SK-N-SH (cell line): ENCODE data around the gene IL4. TPM values are rescaled to one million over a fixed set of nuclear protein-coding genes. Genes with fewer than 3 reads are reported as not detected.

ENCODE experiments used
- CTCF ChIA-PET: fragments of 300-600, 350-600 bp; formaldehyde crosslinking; extraction: SDS; loops from one replicate; lab custom pipeline; 2021; lab: Yijun Ruan, JAX
- POLR2A ChIA-PET: fragments of 350-600 bp; sonication (Branson Sonifier 250); formaldehyde crosslinking; extraction: SDS; loops from one replicate; lab custom pipeline; 2020; ENCODE audit warnings: antibody characterized with exemption, inconsistent platforms; lab: Yijun Ruan, JAX
- DNase-seq: peaks from one replicate; pipeline ENCODE4 v3.0.0; 2012
- H2AFZ ChIP-seq: fragments of 200-600 bp; sonication (generic); 2 replicates; pipeline ENCODE4 v1.8.1; 2016; ENCODE audit warnings: antibody characterized with exemption, mild to moderate bottlenecking, low read depth
- H3F3A ChIP-seq: fragments of 200-600 bp; sonication (generic); replicated peaks from 2 replicates; pipeline ENCODE3; 2016; ENCODE audit warnings: antibody characterized with exemption, mild to moderate bottlenecking; ENCODE audit not compliant: insufficient read depth
- H3K27ac ChIP-seq, 2 experiments: fragments of 200-500 bp in 1 of 2; fragments of 200-600 bp in 1 of 2; sonication (Bioruptor generic) in 1 of 2; sonication (generic), shearing (Covaris generic) in 1 of 2; 2 replicates each; pipeline versions ENCODE4 v1.5.1 to v1.6.1; 2014 to 2016; ENCODE audit warnings: low read depth in 2 of 2, inconsistent platforms in 1 of 2, low read length in 1 of 2, mild to moderate bottlenecking in 1 of 2, mixed read lengths in 1 of 2
- H3K27me3 ChIP-seq: fragments of 200-600 bp; sonication (generic), shearing (Covaris generic); 2 replicates; pipeline ENCODE4 v1.6.1; 2016; ENCODE audit warnings: mixed run types; ENCODE audit not compliant: insufficient read depth
- H3K36me3 ChIP-seq, 2 experiments: fragments of 200-500 bp in 1 of 2; fragments of 200-600 bp in 1 of 2; sonication (Bioruptor generic) in 1 of 2; sonication (generic) in 1 of 2; replicated peaks in 1 of 2; 2 replicates each; pipeline versions ENCODE3 to v1.5.1; 2014 to 2016; ENCODE audit warnings: low read length in 1 of 2, mild to moderate bottlenecking in 1 of 2; ENCODE audit not compliant: insufficient read depth in 2 of 2, control insufficient read depth in 1 of 2
- H3K4me1 ChIP-seq, 2 experiments: fragments of 200-500 bp in 1 of 2; fragments of 200-600 bp in 1 of 2; sonication (Bioruptor generic) in 1 of 2; sonication (generic), shearing (Covaris generic) in 1 of 2; 2 replicates each; pipeline versions ENCODE4 v1.5.1 to v1.6.1; 2014 to 2016; ENCODE audit warnings: low read depth in 1 of 2, low read length in 1 of 2, mixed run types in 1 of 2; ENCODE audit not compliant: insufficient read depth in 2 of 2, control insufficient read depth in 1 of 2
- H3K4me2 ChIP-seq: fragments of 200-600 bp; sonication (generic), shearing (Covaris generic); 2 replicates; pipeline ENCODE4 v1.6.1; 2017; ENCODE audit warnings: mixed run types
- H3K4me3 ChIP-seq, 2 experiments: fragments of 200-500 bp in 1 of 2; fragments of 200-600 bp in 1 of 2; sonication (Bioruptor generic) in 1 of 2; sonication (generic), shearing (Covaris generic) in 1 of 2; 2 replicates each; pipeline versions ENCODE4 v1.5.1 to v1.8.1; 2014 to 2016; ENCODE audit warnings: low read depth in 2 of 2, inconsistent platforms in 1 of 2, low read length in 1 of 2, mild to moderate bottlenecking in 1 of 2, mixed read lengths in 1 of 2, moderate library complexity in 1 of 2
- H3K79me2 ChIP-seq: fragments of 200-600 bp; sonication (generic); 2 replicates; pipeline ENCODE4 v1.8.1; 2017; ENCODE audit warnings: mild to moderate bottlenecking; ENCODE audit not compliant: insufficient read depth
- H3K9ac ChIP-seq: fragments of 200-600 bp; sonication (generic); 2 replicates; pipeline ENCODE4 v1.6.1; 2017; ENCODE audit warnings: mixed run types
- H3K9me2 ChIP-seq: fragments of 200-600 bp; sonication (generic); 2 replicates; pipeline ENCODE4 v1.6.1; 2017; ENCODE audit warnings: mixed run types
- H3K9me3 ChIP-seq: fragments of 200-600 bp; sonication (generic); 2 replicates; pipeline ENCODE4 v1.6.1; 2017; ENCODE audit warnings: mixed run types, mild to moderate bottlenecking, moderate library complexity
- H4K20me1 ChIP-seq: fragments of 200-600 bp; sonication (generic); 2 replicates; pipeline ENCODE4 v1.6.1; 2017; ENCODE audit warnings: mild to moderate bottlenecking, mixed run types; ENCODE audit not compliant: insufficient read depth
- CHD2 ChIP-seq: fragments of 150-350 bp; IDR thresholded peaks from 2 replicates; pipeline ENCODE4 v1.6.1; 2018; ENCODE audit warnings: low read length; ENCODE audit not compliant: partially characterized antibody
- ELF1 ChIP-seq: IDR thresholded peaks from 2 replicates; pipeline ENCODE4 v1.4.0; 2012
- FOSL2 ChIP-seq: IDR thresholded peaks from 2 replicates; pipeline ENCODE4 v1.4.0; 2012; ENCODE audit warnings: low read depth, mild to moderate bottlenecking, moderate library complexity, borderline replicate concordance
- FOXM1 ChIP-seq: IDR thresholded peaks from 2 replicates; pipeline ENCODE4 v1.4.0; 2012; ENCODE audit warnings: low read depth, mild to moderate bottlenecking
- GATA2 ChIP-seq: sonication (generic); formaldehyde crosslinking; IDR thresholded peaks from 2 replicates; pipeline ENCODE4 v1.5.0; 2020; ENCODE audit warnings: mild to moderate bottlenecking, missing genetic modification reagents
- JUND ChIP-seq: IDR thresholded peaks from 2 replicates; pipeline ENCODE4 v1.4.0; 2012
- MAX ChIP-seq: IDR thresholded peaks from 2 replicates; pipeline ENCODE4 v1.4.0; 2012; ENCODE audit warnings: low read depth
- NFIC ChIP-seq: IDR thresholded peaks from 2 replicates; pipeline ENCODE4 v1.4.0; 2012; ENCODE audit warnings: borderline replicate concordance
- NRF1 ChIP-seq: IDR thresholded peaks from 2 replicates; pipeline ENCODE4 v1.6.1; 2012; ENCODE audit warnings: low read depth, mild to moderate bottlenecking, low read length
- RAD21 ChIP-seq: IDR thresholded peaks from 2 replicates; pipeline ENCODE4 v1.6.1; 2012; ENCODE audit warnings: mild to moderate bottlenecking, low read length
- RCOR1 ChIP-seq: fragments of 150-350 bp; IDR thresholded peaks from 2 replicates; pipeline ENCODE4 v1.6.1; 2017; ENCODE audit warnings: antibody characterized with exemption, low read length
- REST ChIP-seq: IDR thresholded peaks from 2 replicates; pipeline ENCODE4 v1.6.1; 2012; ENCODE audit warnings: mild to moderate bottlenecking, low read depth, low read length, moderate library complexity
- RFX5 ChIP-seq: IDR thresholded peaks from 2 replicates; pipeline ENCODE4 v1.6.1; 2012; ENCODE audit warnings: mild to moderate bottlenecking, improper control_type of control experiment, low read length
- RXRA ChIP-seq: IDR thresholded peaks from 2 replicates; pipeline ENCODE4 v1.4.0; 2012; ENCODE audit warnings: low read depth, mild to moderate bottlenecking, borderline replicate concordance
- SIN3A ChIP-seq: IDR thresholded peaks from 2 replicates; pipeline ENCODE4 v1.6.1; 2012; ENCODE audit warnings: low read depth, mild to moderate bottlenecking, low read length, moderate library complexity, borderline replicate concordance
- SMC3 ChIP-seq: IDR thresholded peaks from 2 replicates; pipeline ENCODE4 v1.6.1; 2012; ENCODE audit warnings: low read depth, low read length, improper control_type of control experiment
- TAF1 ChIP-seq: IDR thresholded peaks from 2 replicates; pipeline ENCODE4 v1.6.1; 2012; ENCODE audit warnings: low read depth, mild to moderate bottlenecking, low read length, moderate library complexity, borderline replicate concordance
- TCF12 ChIP-seq: IDR thresholded peaks from 2 replicates; pipeline ENCODE4 v1.4.0; 2012
- USF1 ChIP-seq: IDR thresholded peaks from 2 replicates; pipeline ENCODE4 v1.4.0; 2012; ENCODE audit warnings: low read depth, borderline replicate concordance
- USF2 ChIP-seq: fragments of 150-350 bp; IDR thresholded peaks from 2 replicates; pipeline ENCODE4 v1.6.1; 2017; ENCODE audit warnings: antibody characterized with exemption, low read length, low read depth, borderline replicate concordance
- YY1 ChIP-seq: IDR thresholded peaks from 2 replicates; pipeline ENCODE4 v1.4.0; 2012; ENCODE audit warnings: low read depth, mild to moderate bottlenecking
- WGBS: methylation state at CpG from one replicate; pipeline ENCODE4 v1.1.6; 2017; ENCODE audit warnings: low lambda C conversion rate; 5-methylcytosine and 5-hydroxymethylcytosine counted together
- polyA plus RNA-seq, 3 experiments: library from polyadenylated mRNA; depleted of rRNA; stranded (reverse); fragments of >200 nt; gene quantifications; 2 replicates each; pipeline ENCODE4 v1.2.3, GENCODE V29; 2012

Gene IL4
- polyA plus RNA-seq, 1 of the 3 experiments (the other 2 are of a cell fraction), result not detected

- CTCF ChIA-PET, result no interaction called here
- Histone ChIP-seq H2AFZ (no peak overlapping the region), H3K9me2 (no peaks in the 10 kb centered on the region), H3K27me3 (no peaks in the 10 kb centered on the region), H3K9me3 (no peaks in the 10 kb centered on the region), H4K20me1 (no peaks in the 10 kb centered on the region), H3K79me2 (no peaks in the 10 kb centered on the region), H3K27ac (no peak overlapping the region), H3F3A (no peaks in the 10 kb centered on the region), H3K4me3 (no peak overlapping the region), H3K4me2 (no peak overlapping the region), H3K9ac (no peak overlapping the region), H3K36me3 (no peaks in the 10 kb centered on the region), H3K4me1 (no peaks in the 10 kb centered on the region; a peak in 1 of 4 replicates)
- TF ChIP-seq YY1, result no peak
- TF ChIP-seq FOSL2, result no peak
- no peak for TF ChIP-seq FOXM1
- no peak for TF ChIP-seq RXRA
- TF ChIP-seq MAX, result no peak
- TF ChIP-seq CHD2, result no peak
- no peak for TF ChIP-seq JUND
- no peak for TF ChIP-seq TCF12
- no peak for TF ChIP-seq NFIC
- TF ChIP-seq NRF1, result no peak
- no peak for TF ChIP-seq REST
- DNase-seq, result no peak
- POLR2A ChIA-PET, result no interaction called here
- WGBS, result 90% methylated on average over 17 of the region's 25 CpGs
Observed at GRCh38 chr5:132662925-132663770, 10.6 kb upstream of the IL4 start.

GRCh38 chr5:132663771-132664695 lies 9.8 kb upstream of the IL4 start:
- 86% methylated on average over 12 of the region's 13 CpGs for WGBS
- Histone ChIP-seq H3F3A (no peaks in the 10 kb centered on the region), H3K9me2 (no peaks in the 10 kb centered on the region), H3K4me3 (no peak overlapping the region), H2AFZ (no peak overlapping the region), H4K20me1 (no peaks in the 10 kb centered on the region), H3K27me3 (no peaks in the 10 kb centered on the region), H3K4me2 (no peak overlapping the region), H3K27ac (no peak overlapping the region), H3K9me3 (no peaks in the 10 kb centered on the region), H3K4me1 (no peaks in the 10 kb centered on the region; a peak in 1 of 4 replicates), H3K79me2 (no peaks in the 10 kb centered on the region), H3K9ac (no peak overlapping the region), H3K36me3 (no peaks in the 10 kb centered on the region)
- CTCF ChIA-PET, result no interaction called here
- POLR2A ChIA-PET, result no interaction called here
- DNase-seq, result no peak
- no peak for TF ChIP-seq CHD2
- TF ChIP-seq FOSL2, result no peak
- no peak for TF ChIP-seq TCF12
- no peak for TF ChIP-seq SIN3A
- no peak for TF ChIP-seq RCOR1
- TF ChIP-seq USF1, result no peak
- no peak for TF ChIP-seq ELF1
- TF ChIP-seq JUND, result no peak
- TF ChIP-seq FOXM1, result no peak
- no peak for TF ChIP-seq RFX5
- no peak for TF ChIP-seq USF2
- TF ChIP-seq RAD21, result no peak
- no peak for TF ChIP-seq TAF1
- no peak for TF ChIP-seq SMC3
- TF ChIP-seq GATA2, result no peak
- no peak for TF ChIP-seq NFIC
